ENCODE data around the gene CTIF.

CTIF gene

GRCh38 chr18:48533340-48534070, 5.3 kb upstream of the CTIF start:
- DNase-seq (ENCODE audit: low read depth), result no peak

GRCh38 chr18:48534364-48534763, 4.5 kb upstream of the CTIF start:
- DNase-seq (ENCODE audit: low read depth), result no peak

GRCh38 chr18:48535956-48536355, 2.9 kb upstream of the CTIF start:
- DNase-seq (ENCODE audit: low read depth), result no peak

GRCh38 chr18:48536516-48536915, 2.3 kb upstream of the CTIF start:
- DNase-seq (ENCODE audit: low read depth), result no peak

- DNase-seq (ENCODE audit: low read depth), result no peak
These were observed 797 bp downstream of the CTIF start for GRCh38 chr18:48539406-48540250.

GRCh38 chr18:48540251-48541025, 1.6 kb downstream of the CTIF start:
- no peak for DNase-seq (ENCODE audit: low read depth)

- DNase-seq (ENCODE audit: low read depth), result no peak
These were observed 2.4 kb downstream of the CTIF start for GRCh38 chr18:48541026-48541746.

GRCh38 chr18:48541747-48542400, 3.0 kb downstream of the CTIF start:
- DNase-seq (ENCODE audit: low read depth), result no peak

GRCh38 chr18:48542513-48543181, 3.8 kb downstream of the CTIF start:
- no peak for DNase-seq (ENCODE audit: low read depth)

GRCh38 chr18:48543228-48543627, 4.4 kb downstream of the CTIF start:
- DNase-seq (ENCODE audit: low read depth), result no peak

GRCh38 chr18:48544116-48544515, 5.3 kb downstream of the CTIF start:
- DNase-seq (ENCODE audit: low read depth), result no peak

- DNase-seq (ENCODE audit: low read depth), result no peak
These were observed 6.0 kb downstream of the CTIF start for GRCh38 chr18:48544661-48545415.

GRCh38 chr18:48545757-48546321, 7.0 kb downstream of the CTIF start:
- no peak for DNase-seq (ENCODE audit: low read depth)

- DNase-seq (ENCODE audit: low read depth), result no peak
These were observed 7.6 kb downstream of the CTIF start for GRCh38 chr18:48546396-48546795.

GRCh38 chr18:48547531-48547981, 8.7 kb downstream of the CTIF start:
- no peak for DNase-seq (ENCODE audit: low read depth)

GRCh38 chr18:48548011-48548771, 9.4 kb downstream of the CTIF start:
- DNase-seq (ENCODE audit: low read depth), result no peak

- DNase-seq (ENCODE audit: low read depth), result no peak
These were observed 10.1 kb downstream of the CTIF start for GRCh38 chr18:48548921-48549320.

- DNase-seq (ENCODE audit: low read depth), result no peak
These were observed 11.4 kb downstream of the CTIF start for GRCh38 chr18:48550101-48550729.

Measured in HS-5 (cell line).